Measurements from ENCODE around the gene EIF4G3.
"Not testable (repeated sequence)": the region's sequence is repeated elsewhere in the genome, so short reads cannot be mapped to it uniquely, and the experiment has no call there.

The EIF4G3 gene

GRCh38 chr1:21152423-21153100 is 24.1 kb downstream of the EIF4G3 start:
- no peak for DNase-seq (ENCODE audit: low read depth in 2 of 2)

GRCh38 chr1:21149855-21150432 is 26.8 kb downstream of the EIF4G3 start:
- no peak for DNase-seq (ENCODE audit: low read depth in 2 of 2)

- no peak for DNase-seq (ENCODE audit: low read depth in 2 of 2)
Observed at GRCh38 chr1:21149430-21149854, 27.3 kb downstream of the EIF4G3 start.

DNA sequence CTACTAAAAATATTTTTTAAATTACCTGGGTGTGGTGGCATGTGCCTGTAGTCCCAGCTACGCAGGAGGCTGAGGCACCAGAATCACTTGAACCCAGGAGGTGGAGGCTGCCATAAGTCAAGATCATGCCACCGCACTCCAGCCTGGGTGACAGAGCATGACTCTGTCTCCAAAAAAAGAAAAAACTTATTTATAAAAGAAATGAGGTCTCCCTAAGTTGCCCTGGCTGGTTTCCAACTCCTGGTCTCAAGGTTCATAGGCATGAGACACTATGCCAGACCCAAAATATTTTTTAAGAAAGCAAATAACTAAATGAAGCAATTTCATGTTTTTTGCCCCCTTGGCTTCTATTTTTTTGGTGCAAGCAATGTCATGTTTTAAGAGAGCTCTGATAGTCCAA is 32.9 kb downstream of the EIF4G3 start:
- no peak for DNase-seq (ENCODE audit: low read depth in 2 of 2)

DNA sequence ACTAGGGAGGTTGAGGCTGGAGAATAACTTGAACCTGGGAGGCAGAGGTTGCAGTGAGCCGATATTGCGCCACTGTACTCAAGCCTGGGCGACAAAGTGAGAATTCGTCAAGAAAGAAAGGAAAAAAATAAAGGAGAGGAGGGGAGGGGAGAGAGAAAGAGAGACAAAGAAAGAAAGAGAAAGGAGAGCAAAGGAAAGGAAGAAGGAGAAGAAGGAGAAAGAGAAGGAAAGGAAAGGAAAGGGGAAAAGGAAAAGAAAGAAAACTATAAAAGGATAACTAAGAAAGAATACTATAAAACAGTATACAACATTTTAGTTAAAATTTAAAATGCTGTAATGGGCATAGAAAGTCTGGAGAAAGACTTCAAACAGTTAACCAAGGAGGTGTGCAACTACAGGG is 33.6 kb downstream of the EIF4G3 start:
- no peak for DNase-seq (ENCODE audit: low read depth in 2 of 2)

DNA sequence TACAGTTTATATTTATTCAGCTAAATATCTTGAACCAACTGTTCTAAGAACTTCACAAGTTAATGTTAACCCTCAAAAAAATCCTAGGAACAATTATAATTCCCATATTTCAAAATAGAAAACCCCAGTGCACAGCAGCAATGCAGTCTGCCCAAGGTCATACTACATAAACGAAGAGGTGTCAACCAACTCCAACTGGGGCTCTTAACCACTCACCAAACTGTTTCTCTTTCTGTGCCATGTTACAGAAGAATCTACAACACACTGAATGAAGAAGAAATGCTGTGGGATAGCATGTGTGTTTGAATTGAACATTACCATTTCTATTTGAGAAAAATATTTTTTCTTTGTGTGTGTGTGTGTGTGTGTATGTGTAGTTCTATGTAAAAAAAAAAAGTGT is 35.7 kb downstream of the EIF4G3 start:
- no peak for DNase-seq (ENCODE audit: low read depth in 2 of 2)

GRCh38 chr1:21139601-21140000 is 37.1 kb downstream of the EIF4G3 start:
- no peak for DNase-seq (ENCODE audit: low read depth in 2 of 2)

DNA sequence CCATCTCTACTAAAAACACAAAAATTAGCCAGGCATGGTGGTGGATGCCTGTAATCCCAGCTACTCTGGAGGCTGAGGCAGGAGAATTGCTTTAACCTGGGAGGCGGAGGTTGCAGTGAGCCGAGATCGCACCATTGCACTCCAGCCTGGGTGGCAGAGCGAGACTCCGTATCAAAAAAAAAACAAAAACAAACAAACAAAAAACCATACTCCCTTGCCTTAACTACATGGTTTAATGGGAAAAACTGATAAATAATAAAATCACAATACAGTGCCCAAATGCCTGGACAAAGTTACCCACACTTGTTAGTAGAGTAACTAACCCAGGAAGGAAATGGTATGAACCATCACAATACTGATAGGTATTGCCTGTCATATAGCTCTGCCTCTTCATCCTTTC is 40.4 kb downstream of the EIF4G3 start:
- not testable (repeated sequence) for DNase-seq (ENCODE audit: low read depth in 2 of 2)

DNA sequence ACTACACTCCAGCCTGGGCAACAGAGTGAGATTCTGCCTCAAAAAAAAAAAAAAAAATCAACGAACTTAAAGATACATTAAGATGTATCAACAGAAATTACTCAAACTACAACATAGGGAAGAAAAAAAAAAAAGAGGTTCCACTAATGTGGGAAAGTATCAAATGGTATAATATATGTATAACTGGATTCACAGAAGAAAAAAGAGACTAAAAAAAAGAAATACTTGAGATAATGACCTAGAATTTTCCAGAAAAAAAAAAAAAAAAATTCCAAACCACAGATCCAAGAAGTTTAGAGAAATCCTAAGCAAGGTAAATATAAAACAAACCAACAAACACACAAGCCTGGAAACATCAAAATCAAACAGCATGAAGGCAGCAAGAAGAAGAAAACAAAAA is 45.5 kb downstream of the EIF4G3 start:
- DNase-seq (ENCODE audit: low read depth in 2 of 2) = no peak

- no peak for DNase-seq (ENCODE audit: low read depth in 2 of 2)
Observed at GRCh38 chr1:21129407-21129806, 47.3 kb downstream of the EIF4G3 start.

- no peak for DNase-seq (ENCODE audit: low read depth in 2 of 2)
Observed at GRCh38 chr1:21126324-21126723, 50.4 kb downstream of the EIF4G3 start.

DNA sequence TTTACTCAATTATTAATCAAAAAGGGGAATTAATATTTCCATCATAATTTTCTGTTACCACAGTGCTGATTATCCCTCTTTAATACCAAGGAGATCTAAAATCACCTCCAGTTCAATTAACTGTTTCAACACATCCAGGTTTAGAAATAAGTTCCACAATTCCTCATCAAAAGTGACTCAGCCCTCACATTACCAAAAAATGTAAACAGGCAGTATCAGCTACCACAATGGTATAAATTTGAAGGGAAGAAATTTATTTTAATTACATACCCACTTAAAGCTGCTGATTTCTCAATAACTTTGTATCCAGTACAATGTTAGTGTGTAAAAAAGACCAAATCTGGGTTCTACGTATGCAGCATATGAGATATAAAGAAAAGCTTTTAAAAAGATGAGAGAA is 51.9 kb downstream of the EIF4G3 start:
- DNase-seq (ENCODE audit: low read depth in 2 of 2) = no peak

DNA sequence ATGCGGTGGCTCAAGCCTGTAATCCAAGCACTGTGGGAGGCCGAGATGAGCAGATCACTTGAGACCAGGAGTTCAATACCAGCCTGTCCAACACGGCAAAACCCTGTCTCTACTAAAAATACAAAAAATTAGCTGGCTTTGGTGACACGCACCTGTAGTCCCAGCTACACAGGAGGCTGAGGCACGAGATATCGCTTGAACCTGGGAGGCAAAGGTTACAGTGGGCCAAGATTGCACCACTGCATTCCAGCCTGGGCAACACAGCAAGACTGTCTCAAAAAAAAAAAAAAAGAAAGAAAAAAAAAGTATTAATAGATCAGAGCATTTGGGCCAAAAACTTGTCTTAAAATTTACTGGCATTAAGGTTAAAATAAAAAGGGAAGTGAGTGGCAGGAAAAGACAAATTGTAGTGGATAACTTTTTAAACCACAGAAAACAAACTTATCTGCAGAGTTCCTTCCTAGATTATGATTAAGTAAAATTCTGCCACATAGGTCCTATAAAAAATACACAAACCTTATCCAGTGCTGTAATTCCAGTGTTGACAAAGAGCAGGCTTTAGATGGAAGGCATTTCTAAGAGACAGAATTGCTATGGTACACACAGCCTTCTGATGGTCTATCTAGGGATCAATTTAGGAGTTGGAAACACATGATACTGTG is 53.3 kb downstream of the EIF4G3 start:
- DNase-seq (ENCODE audit: low read depth in 2 of 2) = no peak

- no peak for DNase-seq (ENCODE audit: low read depth in 2 of 2)
Observed at GRCh38 chr1:21121764-21122471, 54.8 kb downstream of the EIF4G3 start.

DNA sequence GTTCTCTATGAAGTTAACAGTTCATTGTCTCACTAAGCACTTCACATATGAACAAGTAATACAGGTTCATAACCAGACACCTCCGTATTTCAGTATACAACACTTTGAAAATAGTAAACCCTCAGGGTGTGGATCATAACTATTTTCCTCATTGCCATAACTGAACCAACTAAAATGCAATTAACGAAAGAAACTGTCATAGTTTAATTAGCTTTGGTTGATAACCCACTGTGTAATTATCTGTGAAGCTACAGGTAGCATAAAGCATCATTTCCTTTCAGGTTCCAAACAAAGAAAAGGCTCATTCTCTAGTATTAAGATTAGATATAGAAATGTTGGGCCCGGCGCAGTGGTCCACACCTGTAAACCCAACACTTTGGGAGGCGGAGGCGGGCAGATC is 58.5 kb downstream of the EIF4G3 start:
- DNase-seq (ENCODE audit: low read depth in 2 of 2) = no peak

DNA sequence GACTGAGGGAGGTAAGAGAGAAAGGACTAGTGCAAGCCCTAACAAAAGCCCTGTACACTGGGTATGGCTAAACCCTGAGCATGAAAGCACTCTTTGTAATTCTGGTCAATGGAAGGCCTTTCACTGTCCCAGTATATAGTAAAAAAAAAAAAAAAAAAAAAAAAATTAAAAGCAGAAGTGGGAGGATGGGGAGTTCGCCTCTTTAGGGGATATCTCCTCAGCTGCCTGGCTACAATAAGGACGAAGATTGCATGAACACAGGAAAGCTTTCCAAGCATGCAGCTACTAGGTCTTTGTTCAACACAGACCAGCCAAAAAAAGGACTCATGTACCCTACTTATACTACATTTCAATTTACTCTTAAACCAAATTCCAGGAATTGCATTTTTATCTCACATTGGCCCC is 59.1 kb downstream of the EIF4G3 start:
- DNase-seq (ENCODE audit: low read depth in 2 of 2) = no peak

- DNase-seq (ENCODE audit: low read depth in 2 of 2) = no peak
Observed at GRCh38 chr1:21117159-21117558, 59.5 kb downstream of the EIF4G3 start.

DNA sequence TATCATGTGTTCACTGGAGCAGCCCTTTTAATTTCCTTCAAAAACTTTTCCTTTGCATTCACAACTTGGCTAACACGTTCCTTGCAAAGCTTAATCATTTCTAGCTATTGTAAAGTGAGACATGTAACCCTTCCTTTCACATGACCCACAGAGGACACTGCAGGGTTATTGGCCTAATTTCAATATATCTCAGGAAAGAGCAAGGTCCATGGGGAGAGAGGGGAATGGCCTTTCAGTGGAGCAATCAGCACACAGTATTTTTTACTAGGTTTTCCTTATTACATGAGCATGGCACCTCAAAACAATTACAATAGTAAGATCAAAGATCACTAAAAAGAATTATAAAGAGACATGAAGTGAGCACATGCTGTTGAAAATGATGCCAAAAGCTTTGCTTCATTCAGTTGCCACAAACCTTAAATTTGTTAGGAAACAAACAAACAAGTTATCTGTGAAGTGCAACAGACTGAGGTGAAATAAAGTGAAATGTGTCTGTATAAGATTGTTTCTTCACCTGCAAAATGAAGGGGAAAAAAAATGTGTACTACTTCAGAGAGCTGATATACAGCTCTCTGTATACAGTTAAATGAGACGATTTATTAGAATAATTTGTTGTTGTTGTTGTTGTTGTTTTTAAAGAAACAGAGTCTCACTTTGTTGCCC is 61.5 kb downstream of the EIF4G3 start:
- no peak for DNase-seq (ENCODE audit: low read depth in 2 of 2)

- no peak for DNase-seq (ENCODE audit: low read depth in 2 of 2)
Observed at GRCh38 chr1:21114431-21114830, 62.3 kb downstream of the EIF4G3 start.

- DNase-seq (ENCODE audit: low read depth in 2 of 2) = no peak
Observed at GRCh38 chr1:21110163-21110562, 66.5 kb downstream of the EIF4G3 start.

- no peak for DNase-seq (ENCODE audit: low read depth in 2 of 2)
Observed at GRCh38 chr1:21106709-21107108, 70.0 kb downstream of the EIF4G3 start.

- DNase-seq (ENCODE audit: low read depth in 2 of 2) = no peak
Observed at GRCh38 chr1:21106238-21106637, 70.5 kb downstream of the EIF4G3 start.
